Memory B cell (primary cell): ENCODE results near the gene NPHP4.

Experiments used
- ATAC-seq: fragments of 150-1000 bp; cut with Tn5 transposase; 2 replicates; pipeline ENCODE4 v1.10.0; 2021; ENCODE audit warnings: low read depth, mild to moderate bottlenecking, moderate library complexity
- DNase-seq, 2 donors: peaks; one replicate each; pipeline ENCODE4 v3.0.0; 2022; ENCODE audit warnings: low spot score in 2 of 2
- H3K27ac Mint-ChIP-seq: one replicate; pipeline ENCODE4 v1.8.0; 2022; ENCODE audit warnings: mild to moderate bottlenecking, moderate library complexity, mixed read lengths
- H3K27me3 Mint-ChIP-seq: one replicate; pipeline ENCODE4 v1.8.0; 2022; ENCODE audit warnings: mixed read lengths
- H3K36me3 Mint-ChIP-seq: one replicate; pipeline ENCODE4 v1.8.0; 2022; ENCODE audit warnings: mild to moderate bottlenecking, mixed read lengths
- H3K4me1 Mint-ChIP-seq: one replicate; pipeline ENCODE4 v1.8.0; 2022; ENCODE audit warnings: mixed read lengths
- H3K4me3 Mint-ChIP-seq: one replicate; pipeline ENCODE4 v1.8.0; 2022; ENCODE audit warnings: mild to moderate bottlenecking, moderate library complexity, mixed read lengths
- H3K9me3 Mint-ChIP-seq: one replicate; pipeline ENCODE4 v1.8.0; 2022; ENCODE audit warnings: mixed read lengths

Gene NPHP4

DNA sequence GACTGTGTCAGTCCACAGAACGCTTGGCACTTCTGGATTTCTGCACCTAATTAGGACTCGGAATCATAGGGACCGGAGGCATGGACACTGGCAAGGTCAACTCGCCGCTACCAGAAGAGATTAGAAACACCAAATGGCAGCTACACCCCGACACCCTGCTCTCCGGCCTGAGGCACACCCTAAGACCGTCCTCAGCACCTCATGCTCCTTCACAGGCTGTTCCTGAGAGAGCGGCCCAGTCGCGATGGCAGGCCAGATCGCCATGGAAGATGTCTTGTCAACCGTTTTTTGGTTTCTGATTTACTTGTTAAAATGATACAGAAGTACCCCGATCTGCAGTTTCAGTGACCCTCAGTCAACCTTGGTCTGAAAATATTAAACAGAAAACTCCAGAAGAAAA, 46.8 kb downstream of the NPHP4 start:
- no peak for ATAC-seq
- no peak overlapping the region for H3K27ac Mint-ChIP-seq
- peaks cover 13% of the 10 kb centered on the region for H3K36me3 Mint-ChIP-seq
- H3K4me1 Mint-ChIP-seq: no peaks in the 10 kb centered on the region
- no peak overlapping the region for H3K4me3 Mint-ChIP-seq
- H3K9me3 Mint-ChIP-seq: no peaks in the 10 kb centered on the region
- peaks cover 2% of the 10 kb centered on the region for H3K27me3 Mint-ChIP-seq
- DNase-seq: no peak

DNA sequence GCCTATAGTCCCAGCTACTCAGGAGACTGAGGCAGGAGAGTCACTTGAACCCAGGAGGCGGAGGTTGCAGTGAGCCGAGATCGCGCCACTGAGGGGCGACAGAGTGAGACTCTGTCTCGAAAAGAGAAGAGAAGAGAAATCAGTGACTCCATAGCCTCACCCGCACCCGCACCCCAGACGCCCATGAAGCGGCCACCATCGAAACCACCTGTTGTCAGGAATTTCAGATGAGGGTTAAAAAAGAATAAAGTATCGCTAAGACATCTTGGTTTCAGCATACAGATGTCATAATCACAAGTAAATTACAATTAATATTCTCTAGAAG, 47.4 kb downstream of the NPHP4 start:
- DNase-seq (no peak), ATAC-seq (no peak)
- peaks cover 2% of the 10 kb centered on the region for H3K27me3 Mint-ChIP-seq
- H3K4me1 Mint-ChIP-seq: no peaks in the 10 kb centered on the region
- no peak overlapping the region for H3K27ac Mint-ChIP-seq
- H3K4me3 Mint-ChIP-seq: no peak overlapping the region
- no peaks in the 10 kb centered on the region for H3K9me3 Mint-ChIP-seq
- H3K36me3 Mint-ChIP-seq: peaks cover 13% of the 10 kb centered on the region

DNA sequence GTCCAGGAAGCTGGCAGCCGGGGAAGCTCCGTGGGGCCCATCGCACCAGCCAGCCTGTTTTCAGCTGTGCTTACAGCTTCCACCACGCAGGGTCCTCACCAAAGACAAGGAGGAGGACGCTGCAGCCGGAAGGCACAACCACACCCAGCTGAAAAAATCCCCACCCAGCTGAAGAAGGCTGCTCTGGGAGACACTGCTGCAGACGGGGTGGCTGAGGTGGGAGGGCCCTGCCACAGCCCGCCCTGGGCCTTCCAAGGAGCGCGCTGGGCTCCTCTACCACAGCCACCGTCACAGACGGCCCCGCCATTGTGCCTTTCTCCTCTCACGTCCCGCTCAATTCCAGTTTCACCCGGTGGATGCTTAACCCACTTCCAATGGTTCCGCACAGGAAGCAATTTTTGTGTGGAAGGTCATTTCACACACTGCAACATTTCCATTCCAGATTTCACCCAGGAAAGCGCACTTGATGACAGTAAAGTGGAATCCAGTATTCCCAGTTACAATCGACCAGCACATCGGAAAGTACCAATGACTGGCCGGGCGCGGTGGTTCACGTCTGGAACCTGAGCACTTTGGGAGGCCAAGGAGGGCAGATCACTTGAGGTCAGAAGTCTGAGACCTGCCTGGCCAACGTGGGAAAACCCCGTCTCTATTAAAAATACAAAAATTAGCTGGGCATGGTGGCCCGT, 47.9 kb downstream of the NPHP4 start:
- Mint-ChIP-seq H3K27me3 (peaks cover under 1% of the 10 kb centered on the region), H3K36me3 (peaks cover 15% of the 10 kb centered on the region), H3K27ac (no peak overlapping the region), H3K9me3 (no peaks in the 10 kb centered on the region), H3K4me3 (no peak overlapping the region), H3K4me1 (no peaks in the 10 kb centered on the region)
- no peak for ATAC-seq
- no peak for DNase-seq

DNA sequence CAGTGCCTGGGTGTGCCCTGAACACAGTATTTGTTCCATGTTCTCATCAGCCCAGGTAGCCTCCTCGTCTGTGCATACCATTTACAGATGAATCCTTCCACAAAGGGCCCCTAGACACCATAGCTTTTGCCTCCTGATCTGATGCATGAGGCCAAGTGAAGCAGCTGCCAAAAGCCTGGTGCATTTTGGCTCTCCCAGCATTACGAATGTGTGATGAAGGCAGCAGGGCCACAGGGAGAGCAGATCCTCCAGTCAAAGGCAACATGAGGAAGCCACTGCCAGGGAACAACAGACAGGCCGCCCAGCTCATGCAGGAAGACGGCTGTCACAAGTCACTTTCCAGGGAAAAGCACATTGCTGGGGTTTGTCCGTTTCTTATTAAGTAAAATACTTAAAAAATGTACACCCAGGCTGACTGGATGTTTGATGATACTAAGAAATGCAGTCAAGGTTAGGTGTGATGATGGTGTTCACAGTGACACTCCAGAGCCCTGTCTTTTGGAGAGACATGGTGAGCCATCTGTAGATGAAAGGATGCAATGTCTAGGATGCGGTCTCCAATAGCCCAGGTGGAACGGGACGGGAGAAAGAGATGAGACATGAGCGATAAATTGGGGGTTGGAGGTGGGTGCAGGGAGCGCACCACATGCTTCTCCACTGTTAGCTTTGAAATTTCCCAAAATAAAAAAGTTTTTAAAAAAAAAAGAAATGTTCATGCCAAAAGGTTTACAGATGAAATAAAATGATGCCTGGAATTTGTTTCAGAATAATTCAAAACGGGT, 48.7 kb downstream of the NPHP4 start:
- ATAC-seq (no peak), DNase-seq (no peak)
- Mint-ChIP-seq H3K36me3 (peaks cover 12% of the 10 kb centered on the region), H3K27ac (no peak overlapping the region), H3K27me3 (no peaks in the 10 kb centered on the region), H3K9me3 (no peaks in the 10 kb centered on the region), H3K4me3 (no peak overlapping the region), H3K4me1 (no peaks in the 10 kb centered on the region)

DNA sequence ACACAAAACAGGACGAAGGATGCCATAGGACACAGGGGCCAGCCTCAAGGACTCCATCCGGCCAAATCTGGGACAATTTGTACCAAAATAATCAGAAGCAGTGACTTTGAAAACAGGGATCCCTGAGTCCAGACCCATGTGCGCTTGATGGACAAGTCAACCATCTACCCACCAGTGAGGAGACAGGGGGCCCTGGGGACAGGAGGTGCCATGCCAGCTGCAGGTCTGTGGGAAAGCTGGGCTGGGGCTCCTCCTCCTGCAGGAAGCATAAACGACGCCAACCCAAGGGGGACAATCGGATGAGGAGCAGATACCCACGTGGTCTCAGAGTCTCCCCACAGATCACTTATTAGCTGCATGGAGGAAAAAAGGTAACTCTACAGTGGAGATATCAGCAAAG, 50.6 kb downstream of the NPHP4 start:
- ATAC-seq: no peak
- H3K4me1 Mint-ChIP-seq: no peaks in the 10 kb centered on the region

DNA sequence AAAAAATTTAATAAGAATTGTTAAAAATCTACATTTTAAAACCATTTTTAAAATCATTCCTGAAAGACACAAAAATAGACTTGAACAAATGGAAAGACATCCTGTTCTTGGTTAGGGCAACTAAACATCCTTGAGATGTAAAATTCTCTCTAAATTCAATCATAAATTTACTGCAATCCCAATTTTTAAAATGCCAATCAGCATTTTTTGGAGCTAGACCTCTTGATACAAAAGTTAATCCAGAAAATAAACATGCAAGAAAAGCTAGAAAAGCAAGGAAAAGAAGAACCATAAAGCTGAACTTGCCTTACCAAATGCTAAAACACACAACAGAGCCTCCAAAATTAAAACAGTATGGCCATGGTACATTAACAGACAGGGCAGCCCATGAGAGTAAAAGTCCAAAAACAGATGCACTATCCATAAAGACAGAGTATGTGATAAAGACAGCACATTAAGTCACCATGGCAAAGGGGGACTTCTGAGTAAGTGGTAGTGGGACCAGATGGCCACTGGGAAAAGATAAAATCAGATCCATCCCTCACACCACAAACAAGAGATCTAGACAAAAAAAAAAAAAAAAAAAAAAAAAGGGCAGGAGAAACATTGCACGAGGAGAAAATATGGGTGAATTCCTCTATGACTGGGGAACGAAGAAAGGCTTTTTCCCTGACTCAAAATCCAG, 51.4 kb downstream of the NPHP4 start:
- DNase-seq: no peak
- peaks cover 9% of the 10 kb centered on the region for H3K36me3 Mint-ChIP-seq
- ATAC-seq: no peak
- no peak overlapping the region for H3K27ac Mint-ChIP-seq
- H3K9me3 Mint-ChIP-seq: no peaks in the 10 kb centered on the region
- H3K27me3 Mint-ChIP-seq: no peaks in the 10 kb centered on the region
- H3K4me3 Mint-ChIP-seq: no peak overlapping the region
- H3K4me1 Mint-ChIP-seq: no peaks in the 10 kb centered on the region

More for the DNA sequence above, 50.6 kb downstream of the NPHP4 start:
- Mint-ChIP-seq H3K36me3 (peaks cover 11% of the 10 kb centered on the region), H3K27ac (no peak overlapping the region), H3K4me3 (no peak overlapping the region), H3K27me3 (no peaks in the 10 kb centered on the region), H3K9me3 (no peaks in the 10 kb centered on the region)
- no peak for DNase-seq

DNA sequence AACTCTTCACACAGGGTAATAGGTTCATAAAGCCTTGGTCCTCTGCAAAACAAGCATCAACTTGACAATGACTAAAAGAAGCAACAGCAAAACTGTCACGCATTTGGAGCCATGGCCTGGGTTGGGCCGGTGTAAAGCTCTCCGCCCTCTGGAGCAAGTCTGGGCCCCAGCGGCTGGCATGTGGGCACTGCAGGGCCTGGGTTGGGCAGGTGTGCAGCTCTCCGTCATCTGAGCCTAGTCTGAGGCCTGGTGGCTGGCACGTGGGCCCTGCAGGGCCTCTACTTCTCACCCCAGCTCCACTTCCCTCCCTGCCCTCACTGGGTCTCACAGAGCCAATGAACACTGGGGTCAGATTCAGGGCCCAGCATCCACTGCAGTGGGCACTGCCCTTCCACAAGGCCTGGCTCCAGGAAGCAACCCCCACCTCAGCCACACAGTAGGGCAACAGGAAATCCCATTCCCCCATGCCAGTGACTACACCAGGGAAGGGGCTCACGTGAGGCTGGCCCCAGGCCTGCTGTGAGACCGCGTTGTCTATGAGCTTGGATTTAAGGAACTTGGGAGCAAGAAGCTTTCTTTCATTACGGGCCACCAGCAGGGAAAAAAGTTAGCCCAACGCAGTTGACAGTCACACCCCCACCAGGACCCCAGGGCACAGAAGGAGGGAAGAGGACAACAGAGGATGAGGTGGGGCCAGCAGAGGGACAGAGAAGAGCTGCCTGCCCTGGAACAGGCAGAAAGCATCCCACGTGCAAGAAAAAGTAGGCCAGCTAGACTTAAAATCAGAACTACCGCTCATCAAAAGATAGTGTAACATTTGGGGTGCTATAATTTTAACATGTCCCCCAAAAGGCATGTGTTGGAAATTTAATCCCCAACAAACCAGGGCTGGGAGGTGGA, 52.7 kb downstream of the NPHP4 start:
- Mint-ChIP-seq H3K27me3 (no peaks in the 10 kb centered on the region), H3K4me3 (no peak overlapping the region), H3K36me3 (peaks cover 3% of the 10 kb centered on the region), H3K9me3 (no peaks in the 10 kb centered on the region), H3K27ac (no peak overlapping the region), H3K4me1 (no peaks in the 10 kb centered on the region)
- ATAC-seq: no peak
- no peak for DNase-seq

DNA sequence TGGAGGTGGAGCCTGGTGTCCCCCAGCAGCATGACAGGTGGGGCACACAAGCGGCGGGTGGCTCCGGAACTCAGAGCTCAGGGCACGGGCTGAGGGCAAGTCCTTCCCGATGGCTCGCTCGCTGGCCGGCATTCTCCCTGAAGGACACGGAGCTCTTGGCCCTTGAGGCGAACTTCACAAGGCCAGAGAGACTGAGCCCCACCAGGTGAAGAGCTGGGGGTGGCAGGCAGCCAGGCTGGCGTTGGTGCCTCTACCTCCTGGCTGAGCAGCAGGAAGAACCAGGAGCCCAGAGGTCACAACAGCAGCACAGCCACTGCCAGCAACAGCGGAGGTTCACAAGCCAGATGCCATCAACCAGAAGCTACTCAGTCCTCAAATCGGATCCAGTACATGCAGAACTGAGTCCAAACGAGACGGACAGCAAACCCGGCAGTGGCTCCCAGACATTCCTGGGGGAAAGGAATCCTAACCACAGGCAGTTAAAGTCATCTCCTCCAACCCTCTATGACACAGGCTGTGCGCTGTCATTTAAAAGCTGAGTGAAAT, 54.1 kb downstream of the NPHP4 start:
- Mint-ChIP-seq H3K27me3 (no peaks in the 10 kb centered on the region), H3K36me3 (peaks cover 6% of the 10 kb centered on the region), H3K4me1 (no peaks in the 10 kb centered on the region), H3K4me3 (no peak overlapping the region), H3K27ac (no peak overlapping the region), H3K9me3 (no peaks in the 10 kb centered on the region)
- ATAC-seq (no peak), DNase-seq (no peak)

DNA sequence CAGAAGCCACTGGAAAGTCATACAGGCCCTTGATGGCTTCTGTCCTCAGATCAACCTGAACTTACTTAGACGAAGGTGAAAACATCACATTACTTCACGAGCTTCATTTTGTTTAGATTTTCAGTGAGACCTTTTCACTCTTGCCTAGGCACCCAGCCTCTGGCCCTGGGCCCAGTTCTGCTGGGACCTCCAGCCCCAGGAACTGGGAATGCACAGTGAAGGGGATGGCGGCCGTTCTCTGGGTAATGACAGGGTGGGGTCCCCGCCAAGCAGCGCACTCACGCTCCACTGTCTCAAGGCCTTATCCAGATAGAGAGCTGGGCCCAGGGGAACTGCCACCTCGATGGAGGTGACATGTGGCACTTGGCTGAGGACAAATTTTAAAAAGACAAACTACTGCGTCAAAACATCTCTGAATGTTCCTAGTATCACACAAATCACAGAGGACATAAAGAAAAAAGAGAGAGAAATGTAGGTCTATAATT, 54.8 kb downstream of the NPHP4 start:
- Mint-ChIP-seq H3K9me3 (no peaks in the 10 kb centered on the region), H3K27me3 (no peaks in the 10 kb centered on the region), H3K27ac (no peak overlapping the region), H3K4me1 (no peaks in the 10 kb centered on the region), H3K4me3 (no peak overlapping the region), H3K36me3 (peaks cover 9% of the 10 kb centered on the region)
- ATAC-seq (no peak), DNase-seq (no peak)

DNA sequence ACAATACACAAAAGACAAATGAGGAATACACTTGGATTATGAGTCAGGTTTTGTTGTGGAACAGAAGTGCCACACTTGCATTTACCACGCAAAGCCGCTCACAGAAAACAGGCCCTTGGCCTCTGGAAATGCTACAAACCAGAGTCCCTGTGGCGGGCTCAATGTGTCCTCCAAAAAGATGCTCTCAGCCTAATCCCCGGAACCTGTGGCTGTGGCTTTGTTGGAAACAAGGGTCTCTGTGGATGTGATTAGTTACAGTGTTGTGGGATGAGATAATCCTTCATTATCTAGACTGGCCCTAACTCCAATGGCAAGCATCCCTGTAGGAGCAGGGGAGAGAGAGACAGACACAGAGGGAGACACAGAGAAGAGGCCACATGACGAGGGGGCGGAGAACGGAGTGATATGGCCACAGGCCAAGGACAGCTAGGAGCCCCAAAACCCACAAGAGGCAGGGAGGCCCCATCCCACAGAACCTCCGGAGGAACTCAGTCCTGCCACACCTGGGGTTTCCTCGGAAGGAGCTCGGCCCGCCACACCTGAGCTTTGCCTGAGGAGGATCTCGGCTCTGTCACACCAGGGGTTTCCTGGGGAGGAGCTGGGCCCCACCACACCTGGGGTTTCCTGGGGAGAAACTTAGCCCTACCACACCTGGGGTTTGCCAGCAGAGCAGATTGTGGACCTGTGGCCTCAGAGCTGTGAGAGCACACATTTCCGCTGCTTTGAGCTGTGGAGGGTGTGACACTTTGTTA, 55.4 kb downstream of the NPHP4 start:
- ATAC-seq (no peak), DNase-seq (no peak)
- no peak overlapping the region for H3K27ac Mint-ChIP-seq
- H3K27me3 Mint-ChIP-seq: no peaks in the 10 kb centered on the region
- peaks cover 9% of the 10 kb centered on the region for H3K36me3 Mint-ChIP-seq
- H3K4me3 Mint-ChIP-seq: no peak overlapping the region
- H3K9me3 Mint-ChIP-seq: no peaks in the 10 kb centered on the region
- H3K4me1 Mint-ChIP-seq: no peaks in the 10 kb centered on the region

DNA sequence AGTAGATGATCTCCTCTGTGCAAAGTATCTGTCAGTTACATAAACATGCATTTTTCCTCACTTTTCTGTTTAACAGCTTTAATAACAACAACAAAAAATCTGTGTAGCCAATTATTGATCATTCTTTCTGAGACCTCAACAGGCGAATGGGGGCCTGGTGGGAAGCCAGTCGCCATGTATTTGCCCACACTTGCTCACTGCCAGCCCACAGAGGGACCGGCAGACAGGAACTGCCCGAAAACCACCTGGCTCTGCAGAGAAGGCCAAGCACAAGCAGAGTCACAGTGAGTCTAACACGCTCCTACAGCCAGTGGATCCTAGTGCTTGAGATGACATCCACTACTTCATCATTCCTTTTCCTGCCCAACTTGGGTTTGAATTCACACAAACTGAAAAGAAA, 56.1 kb downstream of the NPHP4 start:
- no peaks in the 10 kb centered on the region for H3K9me3 Mint-ChIP-seq
- H3K4me3 Mint-ChIP-seq: no peak overlapping the region
- ATAC-seq: no peak
- peaks cover 9% of the 10 kb centered on the region for H3K36me3 Mint-ChIP-seq
- H3K4me1 Mint-ChIP-seq: no peaks in the 10 kb centered on the region
- H3K27ac Mint-ChIP-seq: no peak overlapping the region
- no peak for DNase-seq
- no peaks in the 10 kb centered on the region for H3K27me3 Mint-ChIP-seq

DNA sequence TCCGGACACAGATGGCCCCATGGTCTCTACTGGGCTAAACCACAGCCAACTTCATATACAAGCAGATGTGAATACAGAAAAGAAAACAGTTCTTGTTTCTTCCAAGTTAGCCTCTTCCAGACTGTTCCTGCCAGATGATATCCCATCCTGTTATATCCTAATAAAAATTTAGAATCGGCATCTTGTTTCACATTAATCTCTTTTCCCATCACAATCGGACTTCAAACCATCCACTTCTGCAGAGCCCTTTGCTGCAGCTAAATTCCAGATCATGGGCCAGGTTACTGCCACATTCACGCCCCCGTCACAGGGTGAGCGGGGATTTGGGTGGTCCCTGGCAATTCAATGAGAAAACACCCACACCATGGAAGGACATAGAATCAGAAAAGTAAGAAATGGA, 57.2 kb downstream of the NPHP4 start:
- Mint-ChIP-seq H3K36me3 (peaks cover 12% of the 10 kb centered on the region), H3K4me1 (no peaks in the 10 kb centered on the region), H3K4me3 (no peak overlapping the region), H3K27me3 (no peaks in the 10 kb centered on the region), H3K9me3 (no peaks in the 10 kb centered on the region), H3K27ac (no peak overlapping the region)
- DNase-seq: no peak
- ATAC-seq: no peak
